ENCODE measurements around the gene ECE1.

Gene ECE1

DNA sequence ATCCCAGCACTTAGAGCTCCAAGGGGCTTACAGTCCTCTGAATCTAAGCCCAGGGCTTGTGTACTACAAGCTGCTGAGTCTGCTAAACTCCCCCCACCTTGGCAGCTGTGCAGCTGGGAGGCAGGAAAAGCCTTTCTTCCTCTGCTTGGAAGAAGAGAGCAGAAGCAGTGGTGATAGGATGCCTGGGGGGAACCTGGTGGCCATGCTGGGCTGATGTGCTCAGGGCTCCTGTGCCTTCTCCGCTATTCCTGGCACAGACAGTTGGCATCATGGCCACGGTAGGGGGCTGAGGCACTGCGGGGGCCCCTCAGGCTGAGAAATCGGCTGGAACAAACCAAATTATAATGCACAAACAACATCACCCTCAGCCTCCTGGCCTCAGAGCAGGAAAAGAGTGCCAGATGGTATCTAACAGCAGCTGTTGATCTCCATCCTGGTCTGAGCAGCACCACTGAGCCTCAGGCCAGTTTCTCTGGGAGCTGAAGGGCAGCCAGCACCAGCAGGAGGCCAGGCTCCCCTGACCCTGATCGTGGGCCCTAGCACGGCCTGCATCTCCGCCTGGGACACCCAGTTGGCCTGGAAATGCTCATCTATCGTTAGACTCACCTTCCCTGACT, 35.8 kb downstream of the ECE1 start:
- Histone ChIP-seq H3K36me3 (ENCODE audit: insufficient read depth, low read length) (peaks cover 16% of the 10 kb centered on the region), H3K27ac (ENCODE audit: low read depth, low read length) (no peak overlapping the region), H3K9me3 (ENCODE audit: insufficient read depth, low read depth, low read length) (no peaks in the 10 kb centered on the region), H3K4me1 (ENCODE audit: insufficient read depth, low read length) (no peaks in the 10 kb centered on the region), H3K4me3 (ENCODE audit: low read length) (no peak overlapping the region), H3K27me3 (ENCODE audit: insufficient read depth, low read length) (no peaks in the 10 kb centered on the region), H3K9ac (ENCODE audit: low read depth, low read length) (no peak overlapping the region)
- 94% methylated on average over 8 of the region's 8 CpGs for WGBS

DNA sequence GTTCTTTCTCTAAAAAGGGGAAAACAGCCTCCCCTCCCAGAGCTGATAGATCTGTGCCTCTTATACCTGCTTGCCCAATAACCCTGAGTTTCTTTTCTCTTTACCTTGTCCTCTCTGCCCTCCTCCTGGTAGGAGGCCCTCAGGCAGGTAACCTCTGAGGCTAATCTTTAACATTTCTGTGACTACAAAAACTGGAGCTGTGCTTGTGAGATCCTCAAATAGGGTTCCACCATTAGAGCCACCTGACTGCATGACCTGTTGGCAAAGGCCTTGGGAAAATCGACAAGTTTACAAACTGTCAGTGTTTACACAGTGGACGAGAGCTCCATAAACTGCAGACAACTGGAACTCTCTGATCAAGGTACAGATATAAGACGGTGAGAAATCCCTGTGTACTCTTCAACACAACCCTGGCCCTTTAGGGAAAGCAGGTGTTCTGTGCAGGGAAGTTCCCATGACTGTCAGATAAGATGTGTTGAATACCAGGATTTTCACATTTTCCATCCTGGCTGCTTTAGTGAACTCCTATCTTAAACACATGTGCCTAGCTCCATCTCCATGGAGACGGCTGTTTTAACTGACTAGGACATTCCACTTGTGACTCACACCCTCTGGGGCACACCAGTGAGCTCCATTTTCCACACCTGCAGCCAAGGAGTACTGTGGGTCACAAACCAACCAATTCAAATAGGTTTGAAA, 38.3 kb downstream of the ECE1 start:
- no peaks in the 10 kb centered on the region for H3K9me3 ChIP-seq (ENCODE audit: insufficient read depth, low read depth, low read length)
- 88% methylated on average over 4 of the region's 4 CpGs for WGBS
- peaks cover 10% of the 10 kb centered on the region for H3K36me3 ChIP-seq (ENCODE audit: insufficient read depth, low read length)
- no peak overlapping the region for H3K4me3 ChIP-seq (ENCODE audit: low read length)
- H3K4me1 ChIP-seq (ENCODE audit: insufficient read depth, low read length): no peaks in the 10 kb centered on the region
- no peak overlapping the region for H3K27ac ChIP-seq (ENCODE audit: low read depth, low read length)
- H3K9ac ChIP-seq (ENCODE audit: low read depth, low read length): no peak overlapping the region
- H3K27me3 ChIP-seq (ENCODE audit: insufficient read depth, low read length): no peaks in the 10 kb centered on the region

DNA sequence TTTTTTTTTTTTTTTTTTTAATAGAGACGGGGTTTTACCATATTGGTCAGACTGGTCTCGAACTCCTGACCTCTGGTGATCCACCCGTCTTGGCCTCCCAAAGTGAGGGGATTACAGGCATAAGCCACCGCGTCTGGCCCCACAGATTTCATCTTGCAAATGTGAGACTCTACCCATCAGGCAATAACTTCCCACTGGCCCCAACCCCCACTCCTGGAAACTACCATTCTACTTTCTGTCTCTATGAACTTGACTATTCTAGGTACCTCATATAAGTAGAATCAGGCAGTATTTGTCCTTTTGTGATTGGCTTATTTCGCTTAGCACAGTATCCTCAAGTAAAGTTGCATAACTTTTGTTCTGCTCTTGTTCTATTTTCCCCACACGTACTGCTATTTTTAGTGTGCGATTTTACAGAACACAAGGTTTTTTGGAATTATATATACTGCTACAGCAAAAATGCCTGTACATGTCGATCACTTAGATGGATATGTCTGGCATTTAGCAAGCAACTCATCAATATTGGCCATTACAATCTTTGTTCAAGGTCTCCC, 40.2 kb downstream of the ECE1 start:
- Histone ChIP-seq H3K4me1 (ENCODE audit: insufficient read depth, low read length) (no peaks in the 10 kb centered on the region), H3K36me3 (ENCODE audit: insufficient read depth, low read length) (peaks cover 10% of the 10 kb centered on the region; the same call in 1 of the 2 replicates), H3K9me3 (ENCODE audit: insufficient read depth, low read depth, low read length) (no peaks in the 10 kb centered on the region), H3K27ac (ENCODE audit: low read depth, low read length) (no peak overlapping the region), H3K9ac (ENCODE audit: low read depth, low read length) (no peak overlapping the region), H3K4me3 (ENCODE audit: low read length) (no peak overlapping the region), H3K27me3 (ENCODE audit: insufficient read depth, low read length) (no peaks in the 10 kb centered on the region)
- 93% methylated on average over 9 of the region's 9 CpGs for WGBS

DNA sequence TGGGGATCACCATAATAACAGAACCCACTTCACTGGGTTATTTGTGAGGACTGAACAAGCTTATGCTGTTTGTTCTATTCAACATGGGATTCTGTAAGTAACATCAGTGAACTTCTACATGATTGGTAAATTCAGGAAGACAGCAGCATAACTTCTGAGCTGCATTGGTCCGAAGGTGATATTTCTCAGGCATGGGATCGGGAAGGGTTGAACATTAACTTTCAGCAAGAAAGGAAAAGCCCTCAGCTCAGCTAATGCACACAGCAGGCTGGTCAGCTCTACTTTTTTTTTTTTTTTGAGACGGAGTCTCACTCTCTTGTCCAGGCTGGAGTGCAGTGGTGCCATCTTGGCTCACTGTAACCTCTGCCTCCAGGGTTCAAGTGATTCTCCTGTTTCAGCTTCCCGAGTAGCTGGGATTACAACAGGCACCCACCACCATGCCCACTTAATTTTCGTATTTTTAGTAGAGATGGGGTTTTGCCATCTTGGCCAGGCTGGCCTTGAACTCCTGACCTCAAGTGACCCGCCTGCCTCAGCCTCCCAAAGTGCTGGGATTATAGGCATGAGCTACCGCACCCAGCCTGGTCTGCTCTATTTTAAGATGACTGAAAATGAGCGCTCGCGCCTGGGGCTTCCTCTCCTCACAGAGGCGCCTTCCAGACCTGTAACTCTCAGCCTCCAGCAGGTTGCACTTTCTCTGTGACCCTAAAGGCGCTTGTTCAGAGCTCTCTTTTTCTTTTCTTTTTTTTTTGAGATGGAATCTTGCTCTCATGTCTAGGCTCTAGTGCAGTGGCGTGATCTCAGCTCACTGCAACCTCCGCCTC, 42.2 kb downstream of the ECE1 start:
- 95% methylated on average over 14 of the region's 14 CpGs for WGBS

DNA sequence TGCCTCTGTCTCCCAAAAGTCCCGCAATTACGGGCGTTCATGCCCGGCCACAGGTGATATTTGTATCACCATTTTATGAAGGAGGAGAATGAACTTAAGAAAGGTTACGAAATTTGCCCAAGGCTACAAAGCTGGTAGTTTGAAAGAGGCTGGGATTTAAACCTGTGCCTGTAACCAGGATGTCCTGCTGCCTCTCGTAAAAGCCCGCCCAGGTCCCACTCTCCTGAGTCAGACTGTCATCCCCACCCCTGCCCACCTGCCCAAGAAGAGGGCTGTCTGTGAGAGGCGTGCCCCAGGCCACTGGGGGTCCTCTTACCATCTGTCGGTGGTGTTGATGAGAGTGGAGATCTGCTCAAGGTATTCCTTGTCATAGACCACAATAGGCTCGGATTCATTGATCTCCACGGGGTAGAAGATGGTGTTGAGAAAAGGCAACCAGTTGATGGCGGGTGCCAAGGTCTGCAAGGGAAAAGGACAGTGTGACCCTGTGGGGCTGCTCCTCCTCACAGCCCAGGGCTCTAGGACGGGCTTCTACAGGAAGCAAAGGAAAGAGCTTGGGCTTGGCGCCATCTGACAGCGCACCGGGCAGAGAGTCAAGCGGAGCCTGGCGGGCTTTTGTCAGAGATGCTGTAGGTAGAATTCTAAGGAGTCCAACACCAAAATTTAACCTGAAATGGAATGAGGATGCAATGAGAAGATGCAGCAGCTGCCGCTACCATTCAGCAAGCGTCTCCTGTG, 43.2 kb downstream of the ECE1 start:
- Histone ChIP-seq H3K9me3 (ENCODE audit: insufficient read depth, low read depth, low read length) (no peaks in the 10 kb centered on the region), H3K27ac (ENCODE audit: low read depth, low read length) (no peak overlapping the region), H3K27me3 (ENCODE audit: insufficient read depth, low read length) (no peaks in the 10 kb centered on the region), H3K9ac (ENCODE audit: low read depth, low read length) (no peak overlapping the region), H3K4me1 (ENCODE audit: insufficient read depth, low read length) (no peaks in the 10 kb centered on the region), H3K4me3 (ENCODE audit: low read length) (no peak overlapping the region), H3K36me3 (ENCODE audit: insufficient read depth, low read length) (peaks cover 19% of the 10 kb centered on the region; the same call in 1 of the 2 replicates)
- WGBS: 92% methylated on average over 20 of the region's 20 CpGs

More for the DNA sequence above, 42.2 kb downstream of the ECE1 start:
- Histone ChIP-seq H3K4me3 (ENCODE audit: low read length) (no peak overlapping the region), H3K9ac (ENCODE audit: low read depth, low read length) (no peak overlapping the region), H3K36me3 (ENCODE audit: insufficient read depth, low read length) (peaks cover 18% of the 10 kb centered on the region; the same call in 1 of the 2 replicates), H3K27ac (ENCODE audit: low read depth, low read length) (no peak overlapping the region), H3K9me3 (ENCODE audit: insufficient read depth, low read depth, low read length) (no peaks in the 10 kb centered on the region), H3K27me3 (ENCODE audit: insufficient read depth, low read length) (no peaks in the 10 kb centered on the region), H3K4me1 (ENCODE audit: insufficient read depth, low read length) (no peaks in the 10 kb centered on the region)

DNA sequence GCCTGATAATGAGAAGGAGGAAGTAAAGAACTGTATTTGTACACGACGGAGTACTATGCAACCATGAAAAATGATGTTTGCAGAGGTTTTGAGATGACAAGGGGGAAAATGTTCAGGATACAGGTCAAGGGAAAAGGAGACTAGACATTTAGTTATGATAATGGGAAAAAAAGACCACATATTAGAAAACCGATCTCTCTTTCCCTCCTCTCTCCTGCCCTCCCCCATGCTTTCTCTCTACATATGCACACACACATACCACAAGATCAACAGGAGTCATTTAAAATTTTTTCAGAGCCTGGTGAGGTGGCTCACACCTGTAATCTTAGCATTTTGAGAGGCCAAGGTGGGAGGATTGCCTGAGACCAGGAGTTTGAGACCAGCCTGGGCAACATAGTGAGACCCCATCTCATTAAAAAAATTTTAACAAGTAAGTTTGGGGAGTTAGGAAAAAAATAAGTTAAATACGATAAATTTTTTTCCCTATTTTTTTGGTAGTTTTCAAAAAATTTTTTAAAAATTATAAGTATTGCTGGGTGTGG, 44.5 kb downstream of the ECE1 start:
- H3K4me3 ChIP-seq (ENCODE audit: low read length): no peak overlapping the region
- peaks cover 3% of the 10 kb centered on the region; the same call in 1 of the 2 replicates for H3K4me1 ChIP-seq (ENCODE audit: insufficient read depth, low read length)
- H3K9ac ChIP-seq (ENCODE audit: low read depth, low read length): no peak overlapping the region
- peaks cover 17% of the 10 kb centered on the region; the same call in 1 of the 2 replicates for H3K36me3 ChIP-seq (ENCODE audit: insufficient read depth, low read length)
- H3K9me3 ChIP-seq (ENCODE audit: insufficient read depth, low read depth, low read length): no peaks in the 10 kb centered on the region
- 94% methylated on average over 3 of the region's 4 CpGs for WGBS
- H3K27me3 ChIP-seq (ENCODE audit: insufficient read depth, low read length): no peaks in the 10 kb centered on the region
- no peak overlapping the region for H3K27ac ChIP-seq (ENCODE audit: low read depth, low read length)

DNA sequence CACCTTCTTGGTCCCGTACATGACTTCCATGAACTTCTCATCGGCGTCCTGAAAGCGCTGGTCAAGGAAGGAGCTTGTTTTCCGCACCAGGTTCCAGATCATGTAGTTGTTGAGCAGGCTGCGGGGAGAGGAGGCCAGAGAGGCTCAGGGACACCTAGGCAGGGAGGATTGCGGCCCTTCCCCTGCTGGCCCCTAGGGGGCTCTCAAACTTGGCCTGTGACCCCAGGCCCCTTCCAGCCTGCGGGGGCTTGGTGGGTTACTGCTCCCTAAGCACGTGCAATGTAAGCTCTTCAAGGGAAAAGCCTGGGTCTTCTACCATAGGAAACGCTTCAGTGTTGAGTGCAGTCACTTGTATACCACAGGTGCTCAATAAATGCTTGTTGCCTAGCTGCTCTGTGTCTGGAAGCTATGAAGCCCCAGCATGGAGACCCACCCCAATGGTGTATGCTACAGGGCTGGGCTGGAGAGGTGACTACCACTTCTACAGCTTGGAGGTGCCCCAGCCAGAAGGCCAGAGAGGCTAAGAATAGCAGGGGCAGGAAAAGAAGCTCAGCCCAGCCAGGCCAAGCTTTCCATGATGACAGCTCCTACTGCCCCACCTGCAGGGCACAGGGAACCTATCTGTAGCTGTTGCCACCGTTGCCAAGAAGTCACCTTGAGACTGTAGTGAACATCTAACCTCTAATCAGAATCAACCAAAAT, 45.1 kb downstream of the ECE1 start:
- Histone ChIP-seq H3K9me3 (ENCODE audit: insufficient read depth, low read depth, low read length) (no peaks in the 10 kb centered on the region), H3K9ac (ENCODE audit: low read depth, low read length) (no peak overlapping the region), H3K4me1 (ENCODE audit: insufficient read depth, low read length) (peaks cover 3% of the 10 kb centered on the region; the same call in 1 of the 2 replicates), H3K27me3 (ENCODE audit: insufficient read depth, low read length) (no peaks in the 10 kb centered on the region), H3K27ac (ENCODE audit: low read depth, low read length) (no peak overlapping the region), H3K36me3 (ENCODE audit: insufficient read depth, low read length) (peaks cover 17% of the 10 kb centered on the region; the same call in 1 of the 2 replicates), H3K4me3 (ENCODE audit: low read length) (no peak overlapping the region)
- 83% methylated on average over 11 of the region's 11 CpGs for WGBS

DNA sequence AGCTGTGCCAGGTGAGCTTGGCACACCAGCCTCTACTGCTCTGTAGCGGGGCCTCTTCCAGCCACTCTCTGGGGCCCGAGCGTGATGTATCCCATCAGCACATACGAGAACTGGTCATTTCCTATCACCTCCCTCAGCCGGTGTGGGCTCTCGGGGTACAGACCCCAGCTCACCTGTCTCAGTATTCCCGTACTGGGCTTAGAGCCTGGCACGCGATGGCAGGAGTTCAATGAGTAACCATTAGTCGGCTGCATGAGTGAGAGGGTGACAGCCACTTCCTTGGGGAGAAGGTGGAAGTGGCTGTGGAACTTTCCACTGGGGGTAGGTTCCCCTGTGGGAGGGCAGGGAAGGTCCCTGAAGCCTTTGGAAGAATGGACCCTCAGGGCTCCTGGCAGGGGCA, 46.1 kb downstream of the ECE1 start:
- Histone ChIP-seq H3K4me3 (ENCODE audit: low read length) (no peak overlapping the region), H3K9ac (ENCODE audit: low read depth, low read length) (no peak overlapping the region), H3K4me1 (ENCODE audit: insufficient read depth, low read length) (peaks cover 3% of the 10 kb centered on the region; the same call in 1 of the 2 replicates), H3K9me3 (ENCODE audit: insufficient read depth, low read depth, low read length) (no peaks in the 10 kb centered on the region), H3K36me3 (ENCODE audit: insufficient read depth, low read length) (peaks cover 17% of the 10 kb centered on the region; the same call in 1 of the 2 replicates), H3K27ac (ENCODE audit: low read depth, low read length) (no peak overlapping the region), H3K27me3 (ENCODE audit: insufficient read depth, low read length) (no peaks in the 10 kb centered on the region)
- WGBS: 95% methylated on average over 10 of the region's 10 CpGs

DNA sequence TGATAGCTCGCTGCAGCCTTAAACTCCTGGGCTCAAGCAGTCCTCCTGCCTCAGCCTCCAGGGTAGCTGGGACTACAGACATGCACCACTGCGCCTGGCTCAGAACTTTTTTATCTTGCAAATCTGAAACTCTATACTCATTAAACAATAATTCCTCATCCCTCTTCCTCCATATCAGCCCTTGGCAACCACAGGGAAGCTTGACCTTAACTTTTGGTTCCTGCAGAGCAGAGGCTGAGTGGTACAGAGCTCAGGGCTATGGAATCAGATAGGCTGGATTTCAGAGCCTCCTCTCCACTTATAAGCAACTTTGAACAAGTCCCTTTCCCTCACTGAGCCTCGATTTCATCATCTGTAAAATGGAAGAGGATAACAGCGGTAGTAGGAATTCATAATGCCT, 47.4 kb downstream of the ECE1 start:
- Histone ChIP-seq H3K4me3 (ENCODE audit: low read length) (no peak overlapping the region), H3K9ac (ENCODE audit: low read depth, low read length) (no peak overlapping the region), H3K9me3 (ENCODE audit: insufficient read depth, low read depth, low read length) (no peaks in the 10 kb centered on the region), H3K4me1 (ENCODE audit: insufficient read depth, low read length) (peaks cover 7% of the 10 kb centered on the region; the same call in 1 of the 2 replicates), H3K36me3 (ENCODE audit: insufficient read depth, low read length) (peaks cover 17% of the 10 kb centered on the region; the same call in 1 of the 2 replicates), H3K27me3 (ENCODE audit: insufficient read depth, low read length) (no peaks in the 10 kb centered on the region), H3K27ac (ENCODE audit: low read depth, low read length) (no peak overlapping the region)
- WGBS: 91% methylated on average over 4 of the region's 4 CpGs

Data from HUES64 (cell line).